Suprapubic skin (tissue), 4 donors: ENCODE results near the gene DAB1. TPM values are rescaled to one million over a fixed set of nuclear protein-coding genes. Genes with fewer than 3 reads are reported as not detected.

ENCODE experiments used
- DNase-seq, 2 donors: peaks; one replicate each; pipeline ENCODE4 v3.0.0-alpha.2; 2019; ENCODE audit warnings: low spot score in 2 of 2
- H3K27ac ChIP-seq: fragments of 200-600 bp; sonication (generic); one replicate; pipeline ENCODE4 v1.5.1; 2019
- H3K27me3 ChIP-seq: fragments of 200-600 bp; sonication (generic); one replicate; pipeline ENCODE4 v1.5.1; 2019
- H3K36me3 ChIP-seq: fragments of 200-600 bp; sonication (generic); one replicate; pipeline ENCODE4 v1.5.1; 2019
- H3K4me1 ChIP-seq: fragments of 200-600 bp; sonication (generic); one replicate; pipeline ENCODE4 v1.5.1; 2019
- H3K4me3 ChIP-seq: fragments of 200-600 bp; sonication (generic); one replicate; pipeline ENCODE4 v1.5.1; 2019; ENCODE audit warnings: mild to moderate bottlenecking
- H3K9me3 ChIP-seq: fragments of 200-600 bp; sonication (generic); one replicate; pipeline ENCODE4 v1.5.1; 2019
- CTCF ChIP-seq, 2 donors: fragments of 200-600 bp in 1 of 2; fragments of 450-650 bp in 1 of 2; sonication (generic) in 1 of 2; IDR thresholded peaks; one replicate each; pipeline ENCODE4 v1.5.1; 2016 to 2019; ENCODE audit warnings: antibody characterized with exemption in 2 of 2, mild to moderate bottlenecking in 1 of 2, moderate library complexity in 1 of 2
- EP300 ChIP-seq: sonication (generic); formaldehyde crosslinking; IDR thresholded peaks from one replicate; pipeline ENCODE4 v1.6.1; 2017; ENCODE audit warnings: antibody characterized with exemption
- POLR2A ChIP-seq, 2 donors: fragments of 450-650 bp; IDR thresholded peaks; one replicate each; pipeline ENCODE4 v1.6.1; 2017; ENCODE audit warnings: antibody characterized with exemption in 2 of 2, mild to moderate bottlenecking in 2 of 2, moderate library complexity in 2 of 2
- POLR2AphosphoS5 ChIP-seq, 3 donors: sonication (generic); formaldehyde crosslinking; IDR thresholded peaks; one replicate each; pipeline ENCODE4 v1.6.1; 2017; ENCODE audit warnings: antibody characterized with exemption in 3 of 3
- WGBS: methylation state at CpG from one replicate; pipeline ENCODE4 v1.1.5; 2018; 5-methylcytosine and 5-hydroxymethylcytosine counted together
- total RNA-seq, 4 donors: library from RNA; depleted of rRNA; stranded (reverse); fragments of >200 nt; gene quantifications; one replicate each; pipeline ENCODE4 v1.1.0, GENCODE V29; 2016

DAB1 gene
- total RNA-seq, 4 donors from 2014 or later = 0.17 to 1.0 (median 0.30) TPM

- Histone ChIP-seq H3K9me3 (no peaks in the 10 kb centered on the region), H3K36me3 (no peaks in the 10 kb centered on the region), H3K27me3 (peaks cover 3% of the 10 kb centered on the region), H3K4me1 (no peaks in the 10 kb centered on the region), H3K4me3 (no peak overlapping the region), H3K27ac (no peak overlapping the region)
- no peak for DNase-seq
- TF ChIP-seq CTCF (IDR thresholded peaks at IDR 0.05) (no peak), POLR2A (IDR thresholded peaks at IDR 0.05) (no peak), EP300 (no peak), POLR2AphosphoS5 (IDR thresholded peaks at IDR 0.05) (no peak)
- 67% methylated on average over 8 of the region's 8 CpGs for whole genome bisulfite sequencing
Observed at GRCh38 chr1:57157818-57158603, 265.8 kb downstream of the DAB1 start.

DNA sequence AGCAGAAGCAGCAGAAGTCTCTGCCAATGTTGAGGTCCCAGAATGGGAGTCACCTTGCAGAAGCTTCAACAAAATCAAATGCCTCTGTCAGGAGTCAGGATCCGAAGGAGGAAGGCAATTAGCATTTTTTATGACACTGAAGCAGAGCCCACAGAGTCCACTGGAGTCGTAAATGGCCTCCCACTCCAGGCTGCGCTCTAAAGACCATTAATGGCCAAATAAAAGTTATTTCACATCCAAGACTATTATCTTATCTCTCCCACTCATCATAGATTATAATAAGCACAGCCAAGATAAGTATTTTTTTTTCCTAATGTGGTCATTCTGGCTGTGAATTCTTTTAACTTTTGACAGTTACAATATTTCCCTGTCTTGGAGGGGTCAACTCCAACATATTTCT is 267.0 kb downstream of the DAB1 start:
- TF ChIP-seq EP300 = no peak
- TF ChIP-seq CTCF (IDR thresholded peaks at IDR 0.05) = no peak
- TF ChIP-seq POLR2AphosphoS5 (IDR thresholded peaks at IDR 0.05) = no peak
- no peak for TF ChIP-seq POLR2A (IDR thresholded peaks at IDR 0.05)
- 60% methylated on average over 3 of the region's 3 CpGs for WGBS
- no peak overlapping the region for H3K4me3 ChIP-seq
- H3K27me3 ChIP-seq = peaks cover 3% of the 10 kb centered on the region
- no peak for DNase-seq
- no peaks in the 10 kb centered on the region for H3K36me3 ChIP-seq
- H3K27ac ChIP-seq = no peak overlapping the region
- no peaks in the 10 kb centered on the region for H3K4me1 ChIP-seq
- no peaks in the 10 kb centered on the region for H3K9me3 ChIP-seq

DNA sequence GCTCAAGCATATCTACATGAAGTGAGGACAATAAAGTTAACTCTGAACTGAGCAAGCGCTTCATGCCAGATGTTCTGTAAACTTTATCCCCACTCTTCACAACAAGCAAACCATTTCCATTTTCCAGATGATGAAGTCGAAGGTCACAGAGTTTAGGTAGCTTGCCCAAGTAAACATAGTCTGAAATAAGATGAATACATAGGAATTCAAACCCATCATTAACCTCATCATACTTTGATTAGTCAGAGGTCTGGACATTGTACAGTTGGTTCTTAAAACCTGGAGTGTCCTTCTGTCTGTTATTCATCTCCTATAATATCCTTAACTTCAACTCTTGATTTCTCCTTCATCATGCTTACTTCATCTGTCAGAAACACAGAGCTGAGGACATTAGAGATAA is 277.8 kb downstream of the DAB1 start:
- TF ChIP-seq EP300 (no peak), POLR2A (IDR thresholded peaks at IDR 0.05) (no peak), POLR2AphosphoS5 (IDR thresholded peaks at IDR 0.05) (no peak), CTCF (IDR thresholded peaks at IDR 0.05) (no peak)
- Histone ChIP-seq H3K27me3 (no peaks in the 10 kb centered on the region), H3K9me3 (no peaks in the 10 kb centered on the region), H3K27ac (no peak overlapping the region), H3K4me1 (no peaks in the 10 kb centered on the region), H3K36me3 (no peaks in the 10 kb centered on the region), H3K4me3 (no peak overlapping the region)
- no peak for DNase-seq
- WGBS = 88% methylated on average over 2 of the region's 2 CpGs

- 69% methylated on average over 2 of the region's 2 CpGs for WGBS
- Histone ChIP-seq H3K4me1 (no peaks in the 10 kb centered on the region), H3K4me3 (no peak overlapping the region), H3K36me3 (no peaks in the 10 kb centered on the region), H3K27me3 (no peaks in the 10 kb centered on the region), H3K27ac (no peak overlapping the region), H3K9me3 (no peaks in the 10 kb centered on the region)
- no peak for TF ChIP-seq POLR2A (IDR thresholded peaks at IDR 0.05)
- no peak for TF ChIP-seq POLR2AphosphoS5 (IDR thresholded peaks at IDR 0.05)
- no peak for TF ChIP-seq EP300
- TF ChIP-seq CTCF (IDR thresholded peaks at IDR 0.05) = no peak
- no peak for DNase-seq
Observed at GRCh38 chr1:57142999-57143398, 280.9 kb downstream of the DAB1 start.

- H3K4me1 ChIP-seq = no peaks in the 10 kb centered on the region
- DNase-seq = no peak
- no peaks in the 10 kb centered on the region for H3K36me3 ChIP-seq
- H3K9me3 ChIP-seq = no peaks in the 10 kb centered on the region
- TF ChIP-seq EP300 (no peak), CTCF (IDR thresholded peaks at IDR 0.05) (no peak), POLR2A (IDR thresholded peaks at IDR 0.05) (no peak), POLR2AphosphoS5 (IDR thresholded peaks at IDR 0.05) (no peak)
- H3K4me3 ChIP-seq = no peak overlapping the region
- no peaks in the 10 kb centered on the region for H3K27me3 ChIP-seq
- 76% methylated on average over 2 of the region's 2 CpGs for WGBS
- H3K27ac ChIP-seq = no peak overlapping the region
Observed at GRCh38 chr1:57142169-57142568, 281.7 kb downstream of the DAB1 start.
